SH-SY5Y (cell line): ENCODE measurements around the gene CLIC6.

Experiments
- GATA2 ChIP-seq: IDR thresholded peaks from 2 replicates; pipeline ENCODE4 v1.6.1; 2011; ENCODE audit warnings: mild to moderate bottlenecking, low read depth, low read length
- GATA3 ChIP-seq: IDR thresholded peaks from 2 replicates; pipeline ENCODE4 v1.6.1; 2011; ENCODE audit warnings: low read depth, mild to moderate bottlenecking, low read length, moderate library complexity

GRCh38 chr21:34724857-34725195 is 56.0 kb downstream of the CLIC6 start:
- TF ChIP-seq GATA3 (no peak), GATA2 (no peak)
